GM20431 (cell line): Measurements from ENCODE around the gene F11R.
"Not testable (repeated sequence)": the region's sequence is repeated elsewhere in the genome, so short reads cannot be mapped to it uniquely, and the experiment has no call there.

Experiments
- in situ Hi-C: fragments of 300-500 bp; cut with MseI, MboI; formaldehyde crosslinking; loops from one replicate; pipeline ENCODE4 v1.15.0; 2020; ENCODE audit warnings: low sequenced_read_pairs; ENCODE audit not compliant: unreplicated experiment

F11R gene

GRCh38 chr1:161020509-161021164 lies at the start of gene F11R:
Gene F11R, minus strand, starts transcription at chr1:161021152. Its CDS starts 79 bp downstream, at chr1:161021073.
- in situ Hi-C loops, result no loop called here

DNA sequence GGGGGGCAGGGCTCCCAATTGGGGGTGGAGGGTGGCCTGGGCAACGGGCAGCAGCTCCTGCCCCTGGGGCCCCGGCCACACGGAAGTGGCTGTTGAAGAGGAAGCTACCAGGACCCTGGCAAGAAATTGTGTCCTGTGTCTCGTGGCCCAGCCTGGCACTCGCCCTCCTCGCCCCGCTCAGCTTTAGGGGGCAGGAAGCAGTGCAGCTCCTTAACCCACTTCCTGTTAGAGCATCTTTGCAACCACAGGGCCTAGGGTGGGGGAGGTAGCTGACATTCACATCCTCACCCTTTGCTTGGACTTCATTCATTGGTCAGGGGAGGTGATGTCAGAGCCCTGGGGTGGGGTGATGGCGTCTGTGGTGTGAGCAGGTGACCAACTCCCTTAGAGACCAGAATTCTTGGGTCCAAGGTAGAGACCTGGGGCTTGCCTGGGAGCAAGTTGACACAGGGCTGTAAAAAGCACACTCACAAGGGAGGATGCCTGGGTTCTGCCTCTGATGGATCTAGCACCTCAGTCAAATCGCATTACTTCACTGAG lies 48.8 kb upstream of the F11R start, which contains the start of gene ARHGAP30:
TSS of gene ARHGAP30 (minus strand) at position 161 of the 540 bp plus-strand sequence. CDS start 267 bp downstream, outside the sequence.
- in situ Hi-C loops, result no loop called here

DNA sequence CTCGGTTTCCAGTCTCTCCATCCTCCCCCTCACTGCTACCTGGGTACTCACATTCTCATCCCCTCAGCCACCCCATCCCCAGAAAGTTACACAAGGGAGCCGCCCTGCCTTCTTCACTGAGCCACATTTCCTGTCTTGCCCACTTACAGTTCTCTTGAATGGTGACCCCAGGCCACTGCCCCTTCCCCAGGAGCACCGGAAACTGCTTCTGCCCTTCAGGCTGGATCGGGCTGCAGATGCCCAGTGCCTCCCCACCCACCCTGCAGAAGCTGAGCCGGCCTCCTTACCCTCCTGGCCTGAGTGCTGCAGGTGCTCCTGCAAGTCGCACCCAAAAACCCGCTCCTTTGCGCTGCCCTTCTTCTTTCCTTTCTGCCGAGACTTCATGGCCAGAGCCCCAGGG lies 48.3 kb upstream of the F11R start:
- in situ Hi-C loops, result no loop called here

GRCh38 chr1:161068306-161069234 lies 47.6 kb upstream of the F11R start:
- in situ Hi-C loops, result no loop called here

DNA sequence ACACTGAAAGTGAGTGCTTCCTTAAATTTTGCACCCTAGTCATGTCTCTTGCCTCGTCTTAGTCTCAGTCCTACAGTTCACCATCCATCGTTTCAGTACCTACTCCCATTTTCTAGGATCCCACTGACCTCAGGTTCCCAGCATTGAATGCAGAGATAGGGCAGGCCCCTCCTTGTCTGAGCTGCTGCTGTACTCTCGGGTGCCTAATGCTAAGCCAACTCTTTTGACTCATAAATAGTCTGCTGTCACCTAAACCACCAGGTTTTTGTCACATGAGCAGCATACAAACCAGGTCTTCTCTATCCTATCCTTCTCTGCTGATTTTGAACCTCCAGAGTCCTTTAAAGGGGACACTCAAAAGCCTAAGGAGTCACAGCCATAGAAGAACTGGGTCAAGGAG lies 45.7 kb upstream of the F11R start:
- in situ Hi-C loops, result no loop called here

DNA sequence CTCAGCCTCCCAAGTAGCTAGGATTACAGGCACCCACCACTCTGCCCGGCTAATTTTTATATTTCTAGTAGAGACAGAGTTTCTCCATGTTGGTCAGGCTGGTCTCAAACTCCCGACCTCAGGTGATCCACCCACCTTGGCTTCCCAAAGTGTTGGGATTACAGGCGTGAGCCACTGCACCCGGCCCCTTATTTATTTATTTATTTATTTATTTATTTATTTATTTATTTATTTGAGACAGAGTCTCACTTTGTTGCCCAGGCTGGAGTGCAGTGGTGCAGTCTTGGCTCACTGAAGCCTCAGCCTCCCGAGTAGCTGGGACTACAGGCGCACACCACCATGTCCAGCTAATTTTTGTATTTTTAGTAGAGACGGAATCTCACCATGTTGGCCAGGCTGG lies 44.7 kb upstream of the F11R start:
- in situ Hi-C loops, result not testable (repeated sequence)

DNA sequence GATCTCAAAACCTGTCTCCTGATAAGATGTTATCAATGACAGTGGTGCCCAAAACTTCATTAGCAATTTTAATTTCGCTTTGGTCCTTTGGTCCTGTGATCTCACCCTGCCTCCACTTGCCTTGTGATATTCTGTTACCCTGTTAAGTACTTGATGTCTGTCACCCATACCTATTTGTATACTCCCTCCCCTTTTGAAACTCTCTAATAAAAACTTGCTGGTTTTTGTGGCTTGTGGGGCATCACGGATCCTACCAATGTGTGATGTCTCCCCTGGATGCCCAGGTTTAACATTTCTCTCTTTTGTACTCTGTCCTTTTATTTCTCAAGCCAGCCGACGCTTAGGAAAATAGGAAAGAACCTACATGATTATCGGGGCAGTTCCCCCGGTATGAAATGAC lies 43.0 kb upstream of the F11R start:
- in situ Hi-C loops, result not testable (repeated sequence)

DNA sequence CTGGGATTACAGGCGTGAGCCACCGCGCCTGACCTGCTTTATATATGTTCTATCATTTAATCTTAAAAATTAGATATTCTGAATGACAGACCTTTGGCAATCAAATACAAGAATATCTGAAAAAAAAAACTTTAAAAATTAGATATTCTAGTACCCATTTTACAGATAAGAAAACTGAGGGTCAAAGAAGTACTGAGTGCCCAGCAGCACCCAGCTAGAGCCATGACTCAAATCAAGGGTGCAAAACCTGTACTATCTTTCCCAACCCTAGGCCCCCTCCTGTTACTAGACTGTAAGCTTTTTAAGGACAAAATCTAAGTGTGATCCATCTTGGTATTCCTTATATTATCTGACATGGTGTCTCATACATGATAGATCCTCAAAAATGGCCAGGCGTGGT lies 40.5 kb upstream of the F11R start:
- in situ Hi-C loops, result no loop called here

GRCh38 chr1:161059293-161059692 lies 38.3 kb upstream of the F11R start:
- in situ Hi-C loops, result no loop called here

GRCh38 chr1:161054805-161055204 lies 33.9 kb upstream of the F11R start:
- in situ Hi-C loops, result no loop called here

GRCh38 chr1:161054232-161054631 lies 33.3 kb upstream of the F11R start:
- in situ Hi-C loops, result no loop called here

DNA sequence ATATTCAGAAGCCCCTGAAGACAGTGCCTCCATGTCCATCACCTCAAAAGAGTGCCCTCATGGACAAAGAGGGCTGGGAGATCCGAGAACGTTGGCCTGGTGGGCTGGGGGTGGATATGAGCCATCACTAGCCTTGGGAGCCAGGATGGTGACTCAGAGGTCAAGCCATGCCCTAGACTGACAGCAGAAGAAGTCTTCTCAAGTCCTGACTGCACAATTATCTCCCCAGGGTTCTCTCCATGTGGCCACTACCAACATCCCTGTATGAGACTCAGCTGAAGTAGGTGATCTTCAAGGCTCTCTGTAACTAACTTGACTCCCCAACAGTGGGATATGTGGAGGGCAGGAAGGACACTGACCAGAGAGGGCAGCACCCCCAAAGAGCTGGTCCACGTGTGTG lies 31.9 kb upstream of the F11R start:
- in situ Hi-C loops, result no loop called here

GRCh38 chr1:161051219-161051618 lies 30.3 kb upstream of the F11R start:
- in situ Hi-C loops, result no loop called here

- in situ Hi-C loops, result no loop called here
Observed at GRCh38 chr1:161048949-161049722, 28.2 kb upstream of the F11R start.

DNA sequence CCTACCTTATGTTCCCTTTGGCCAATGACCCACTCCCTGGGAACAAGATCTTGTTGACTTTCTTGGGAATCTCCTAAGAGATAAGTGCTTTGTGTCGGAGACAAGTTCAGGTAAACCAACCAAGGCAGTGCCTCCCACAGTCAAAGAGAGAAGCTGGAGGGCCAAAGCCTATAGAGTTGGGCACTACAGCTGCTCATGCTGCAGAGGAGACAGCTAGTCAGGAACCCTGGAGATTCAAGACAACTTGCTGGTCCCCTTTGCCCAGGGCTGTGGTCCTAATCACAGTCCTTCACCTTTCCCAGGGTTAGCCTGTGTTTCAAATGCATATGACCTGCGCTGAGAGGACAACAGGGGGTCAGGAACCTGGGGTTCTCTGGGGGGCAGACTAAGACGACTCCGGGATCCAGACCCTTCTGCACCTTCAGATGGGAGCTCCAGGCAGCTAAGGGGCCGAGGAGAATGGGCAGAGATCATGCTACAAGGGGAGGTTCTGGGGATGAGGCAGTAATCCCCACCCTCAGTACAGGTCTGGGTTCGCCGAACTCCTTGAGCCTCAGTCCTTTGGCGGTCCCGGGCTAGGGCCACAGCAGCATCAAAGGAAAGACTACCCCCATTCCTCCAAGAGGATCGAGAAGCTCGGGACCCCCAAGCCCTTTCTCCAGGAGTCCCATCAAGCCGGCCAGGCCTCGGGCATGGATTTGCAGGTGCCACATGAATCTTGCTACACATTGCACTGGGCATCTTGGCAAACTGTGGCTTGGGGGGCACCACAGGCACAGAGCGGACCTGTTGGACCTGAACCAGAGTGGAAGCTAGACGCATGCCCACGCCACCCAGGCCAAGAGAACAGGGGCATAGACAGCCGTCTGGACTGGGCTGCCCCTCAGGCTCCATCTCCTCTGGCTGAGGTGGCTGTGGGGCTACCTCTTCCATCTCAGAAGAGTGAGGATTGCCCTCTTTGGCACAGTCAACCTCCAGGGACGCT lies 26.8 kb upstream of the F11R start:
- in situ Hi-C loops, result no loop called here

DNA sequence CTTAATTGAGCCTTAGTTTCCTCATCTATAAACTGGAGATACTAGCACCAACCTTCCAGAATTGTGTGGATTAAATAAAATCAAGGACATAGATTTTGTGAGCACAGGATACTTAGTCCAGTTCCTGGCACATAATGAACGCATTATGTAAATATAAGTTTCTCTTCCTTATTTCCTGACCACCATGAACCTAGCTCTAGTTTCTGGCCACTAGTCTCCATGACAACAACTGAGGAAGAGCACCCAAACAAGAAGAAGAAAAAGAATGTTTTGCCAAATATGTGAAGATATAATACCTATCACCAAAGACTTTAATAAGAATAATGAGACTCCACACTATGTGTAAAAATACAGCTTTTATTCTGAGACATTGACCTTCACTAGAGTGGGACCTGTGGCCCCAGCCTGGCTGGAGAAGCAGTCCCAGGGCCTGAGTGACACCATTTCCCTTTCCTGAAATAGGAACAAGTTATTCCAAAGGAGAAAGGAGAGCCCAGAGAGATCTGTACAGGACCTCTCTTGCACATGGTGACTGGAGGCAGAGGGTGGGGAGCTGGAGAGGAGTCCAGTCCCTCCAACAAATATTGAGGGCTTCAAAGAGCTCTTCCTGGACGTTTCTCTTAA lies 25.8 kb upstream of the F11R start:
- in situ Hi-C loops, result no loop called here

- in situ Hi-C loops, result no loop called here
Observed at GRCh38 chr1:161045736-161046604, 25.0 kb upstream of the F11R start, which contains the start of gene USF1. Gene USF1, minus strand, starts transcription at chr1:161045977. Its CDS starts 2,702 bp downstream, at chr1:161043275.
